Measurements from ENCODE around the gene SIGLECL1. TPM values are rescaled to one million over a fixed set of nuclear protein-coding genes. Genes with fewer than 3 reads are reported as not detected.

Gene SIGLECL1
- total RNA-seq, 1 experiment from 2014 or later, result not detected

GRCh38 chr19:51219307-51219706, 31.6 kb upstream of the SIGLECL1 start:
- H3K18ac ChIP-seq (ENCODE audit: insufficient read length, low read depth, low read length), result no peak overlapping the region

More at GRCh38 chr19:51219307-51219706, 31.6 kb upstream of the SIGLECL1 start:
- H2AFZ ChIP-seq (ENCODE audit: low read length), result no peak overlapping the region
- Mint-ChIP-seq H3K9me3 (peaks cover 20 to 93% of the 10 kb centered on the region in 2 experiments), H3K27ac (no peak overlapping the region), H3K36me3 (ENCODE audit: insufficient read depth in 1 of 3, low read depth in 3 of 3) (peaks cover 1 to 10% (median 2%) of the 10 kb centered on the region in 3 experiments; a peak in 4 of 7 replicates), H3K4me3 (no peak overlapping the region), H3K4me1 (no peaks in the 10 kb centered on the region), H3K27me3 (ENCODE audit: low read depth) (peaks cover 25% of the 10 kb centered on the region)
- no peak for TF ChIP-seq CTCF (conservative IDR thresholded peaks at IDR 0.05)
- H4K5ac ChIP-seq (ENCODE audit: insufficient read length, low read depth, low read length), result no peak overlapping the region
- no peak overlapping the region for H3K23ac ChIP-seq (ENCODE audit: insufficient read length, low read depth, low read length)
- H2BK12ac ChIP-seq (ENCODE audit: insufficient read length, low read depth, low read length), result no peak overlapping the region
- no peak overlapping the region for H3K27ac ChIP-seq (ENCODE audit: insufficient read length, low read depth, low read length)
- no peak overlapping the region for H4K91ac ChIP-seq (ENCODE audit: insufficient read length, low read depth, low read length)
- H3K79me1 ChIP-seq (ENCODE audit: insufficient read depth, low read depth, low read length, poor library complexity, severe bottlenecking), result no peaks in the 10 kb centered on the region
- H3K79me2 ChIP-seq (ENCODE audit: insufficient read depth, low read length), result no peaks in the 10 kb centered on the region
- no peak overlapping the region for H2BK120ac ChIP-seq (ENCODE audit: low read depth, low read length, poor library complexity, severe bottlenecking)
- no peak overlapping the region for H3K4ac ChIP-seq (ENCODE audit: low read depth, low read length)
- no peak overlapping the region for H2BK15ac ChIP-seq (ENCODE audit: low read depth, low read length)
- no peak overlapping the region for H3K14ac ChIP-seq (ENCODE audit: insufficient read depth, low read length)
- no peak overlapping the region for H3K9ac ChIP-seq (ENCODE audit: extremely low read depth, insufficient read length, low read length)
- H3K27me3 ChIP-seq (ENCODE audit: insufficient read depth, low read length), result no peaks in the 10 kb centered on the region
- no peak overlapping the region for H3K56ac ChIP-seq (ENCODE audit: insufficient read length, low read depth, low read length)
- DNase-seq, result no peak
- H3K9me3 ChIP-seq (ENCODE audit: control insufficient read depth, low read depth, low read length), result no peaks in the 10 kb centered on the region
- H4K20me1 ChIP-seq (ENCODE audit: control insufficient read depth, insufficient read depth, insufficient read length), result no peaks in the 10 kb centered on the region
- no peak overlapping the region for H2BK20ac ChIP-seq (ENCODE audit: low read depth, low read length, poor library complexity, severe bottlenecking)
- H3K4me1 ChIP-seq (ENCODE audit: insufficient read depth, low read length), result no peaks in the 10 kb centered on the region
- no peak overlapping the region for H3T11ph ChIP-seq (ENCODE audit: low read length)
- no peak overlapping the region for H2AK5ac ChIP-seq (ENCODE audit: insufficient read length, low read length)
- no peaks in the 10 kb centered on the region for H3K23me2 ChIP-seq (ENCODE audit: insufficient read length, low read depth, low read length, poor library complexity, severe bottlenecking)
- H2BK5ac ChIP-seq (ENCODE audit: insufficient read length, low read length), result no peak overlapping the region
- no peak overlapping the region for H3K4me2 ChIP-seq (ENCODE audit: insufficient read depth, insufficient read length, low read length)
- WGBS (ENCODE audit: extremely low coverage, insufficient read length, low lambda C conversion rate), result no CpG with 5 or more reads among the region's 1 CpG
- no peak overlapping the region for H4K8ac ChIP-seq (replicated peaks; ENCODE audit: insufficient read length, low read depth, low read length)

All from H9 (cell line).